Liver (tissue), 3 donors: ENCODE results near the gene ZSWIM8.

ENCODE experiments used
- ATF3 ChIP-seq: IDR thresholded peaks from 2 replicates; pipeline ENCODE4 v1.6.1; 2016; ENCODE audit warnings: antibody characterized with exemption
- CTCF ChIP-seq: fragments of 150-350 bp; IDR thresholded peaks from 2 replicates; pipeline ENCODE4 v1.5.1; 2017; ENCODE audit warnings: improper control_type of control experiment, low read depth, low read length; ENCODE audit not compliant: missing input control
- FOXA2 ChIP-seq: IDR thresholded peaks from 2 replicates; pipeline ENCODE4 v1.6.1; 2016; ENCODE audit warnings: antibody characterized with exemption
- JUND ChIP-seq, 2 donors: IDR thresholded peaks; 2 replicates each; pipeline ENCODE4 v1.6.1; 2016; ENCODE audit warnings: antibody characterized with exemption in 2 of 2
- MAX ChIP-seq: IDR thresholded peaks from 2 replicates; pipeline ENCODE4 v1.6.1; 2016; ENCODE audit warnings: antibody characterized with exemption
- REST ChIP-seq: IDR thresholded peaks from 2 replicates; pipeline ENCODE4 v1.6.1; 2016; ENCODE audit warnings: antibody characterized with exemption, mild to moderate bottlenecking
- RXRA ChIP-seq, 2 donors: IDR thresholded peaks; 2 replicates each; pipeline ENCODE4 v1.6.1; 2017 to 2018; ENCODE audit warnings: antibody characterized with exemption in 2 of 2, mild to moderate bottlenecking in 1 of 2
- SP1 ChIP-seq: IDR thresholded peaks from 2 replicates; pipeline ENCODE4 v1.6.1; 2018; ENCODE audit warnings: antibody characterized with exemption, mild to moderate bottlenecking
- YY1 ChIP-seq: IDR thresholded peaks from 2 replicates; pipeline ENCODE4 v1.6.1; 2016; ENCODE audit warnings: antibody characterized with exemption, mild to moderate bottlenecking
- donor health status: healthy.
- donor health status: healthy.

- TF ChIP-seq CTCF (no peak), ATF3 (no peak), SP1 (no peak), JUND (IDR thresholded peaks at IDR 0.05) (no peak), YY1 (no peak), FOXA2 (no peak), MAX (no peak), RXRA (IDR thresholded peaks at IDR 0.05) (no peak), REST (no peak)
Observed at GRCh38 chr10:73780966-73781365, 4.4 kb upstream of the ZSWIM8 start.
